Mesothelial cell of epicardium (in vitro differentiated cells): ENCODE results near the gene LIMCH1. TPM values are rescaled to one million over a fixed set of nuclear protein-coding genes. Genes with fewer than 3 reads are reported as not detected.
"Not testable (repeated sequence)": the region's sequence is repeated elsewhere in the genome, so short reads cannot be mapped to it uniquely, and the experiment has no call there.

Source experiments
- DNase-seq, 2 experiments: peaks; one replicate each; pipeline ENCODE4 v3.0.0; 2021; ENCODE audit warnings: low spot score in 2 of 2; ENCODE audit not compliant: unreplicated experiment in 2 of 2
- H3K27ac Mint-ChIP-seq: 2 replicates; pipeline ENCODE4 v1.8.0; 2021; ENCODE audit warnings: mixed read lengths
- H3K27me3 Mint-ChIP-seq: 2 replicates; pipeline ENCODE4 v1.8.0; 2021; ENCODE audit warnings: low read depth, mixed read lengths
- H3K36me3 Mint-ChIP-seq: 2 replicates; pipeline ENCODE4 v1.8.0; 2021; ENCODE audit warnings: mixed read lengths
- H3K4me1 Mint-ChIP-seq: 2 replicates; pipeline ENCODE4 v1.8.0; 2021; ENCODE audit warnings: mixed read lengths
- H3K4me3 Mint-ChIP-seq: 2 replicates; pipeline ENCODE4 v1.8.0; 2021; ENCODE audit warnings: mild to moderate bottlenecking, moderate library complexity, mixed read lengths
- H3K9me3 Mint-ChIP-seq: 2 replicates; pipeline ENCODE4 v1.8.0; 2021; ENCODE audit warnings: mixed read lengths
- CTCF ChIP-seq: fragments of 200-600 bp; sonication (generic); IDR thresholded peaks from one replicate; pipeline ENCODE4 v1.5.0; 2021; ENCODE audit warnings: antibody characterized with exemption; ENCODE audit not compliant: unreplicated experiment
- total RNA-seq: library from RNA; stranded (reverse); gene quantifications from 3 replicates; pipeline ENCODE4 v1.2.1, GENCODE V29; 2021

Gene LIMCH1
- total RNA-seq, 1 donor from 2014 or later = 66.8 TPM

GRCh38 chr4:41638203-41638602, 100.2 kb downstream of the LIMCH1 start:
- no peak for TF ChIP-seq CTCF
- no peak for DNase-seq
- Mint-ChIP-seq H3K27me3 (no peaks in the 10 kb centered on the region), H3K4me1 (peaks cover 24% of the 10 kb centered on the region), H3K27ac (peak overlapping the region; percentile 57), H3K36me3 (no peaks in the 10 kb centered on the region), H3K9me3 (no peaks in the 10 kb centered on the region), H3K4me3 (no peak overlapping the region)

GRCh38 chr4:41638866-41639265, 100.9 kb downstream of the LIMCH1 start:
- Mint-ChIP-seq H3K36me3 (no peaks in the 10 kb centered on the region), H3K9me3 (no peaks in the 10 kb centered on the region), H3K27me3 (no peaks in the 10 kb centered on the region), H3K27ac (no peak overlapping the region), H3K4me1 (peaks cover 26% of the 10 kb centered on the region), H3K4me3 (no peak overlapping the region)
- DNase-seq = no peak
- no peak for TF ChIP-seq CTCF

GRCh38 chr4:41639291-41639690, 101.3 kb downstream of the LIMCH1 start:
- no peak for TF ChIP-seq CTCF
- Mint-ChIP-seq H3K27ac (no peak overlapping the region), H3K4me1 (peaks cover 30% of the 10 kb centered on the region), H3K27me3 (no peaks in the 10 kb centered on the region), H3K4me3 (no peak overlapping the region), H3K36me3 (no peaks in the 10 kb centered on the region), H3K9me3 (no peaks in the 10 kb centered on the region)
- no peak for DNase-seq

- Mint-ChIP-seq H3K4me1 (peaks cover 37% of the 10 kb centered on the region), H3K27me3 (peaks cover 1% of the 10 kb centered on the region), H3K27ac (no peak overlapping the region), H3K4me3 (no peak overlapping the region), H3K36me3 (peaks cover 1% of the 10 kb centered on the region), H3K9me3 (no peaks in the 10 kb centered on the region)
- no peak for TF ChIP-seq CTCF
- no peak for DNase-seq
Observed at GRCh38 chr4:41640906-41641305, 102.9 kb downstream of the LIMCH1 start.

- not testable (repeated sequence) for H3K27ac Mint-ChIP-seq, H3K9me3 Mint-ChIP-seq, DNase-seq, H3K4me3 Mint-ChIP-seq, H3K27me3 Mint-ChIP-seq
- H3K36me3 Mint-ChIP-seq = peaks cover 14% of the 10 kb centered on the region
- H3K4me1 Mint-ChIP-seq = peaks cover 36% of the 10 kb centered on the region
Observed at GRCh38 chr4:41642746-41643145, 104.8 kb downstream of the LIMCH1 start.

- H3K9me3 Mint-ChIP-seq = no peaks in the 10 kb centered on the region
Observed at GRCh38 chr4:41643331-41643730, 105.4 kb downstream of the LIMCH1 start.

More at GRCh38 chr4:41643331-41643730, 105.4 kb downstream of the LIMCH1 start:
- no peak for DNase-seq
- TF ChIP-seq CTCF = no peak
- Mint-ChIP-seq H3K4me3 (no peak overlapping the region), H3K27me3 (peaks cover 1% of the 10 kb centered on the region), H3K27ac (no peak overlapping the region), H3K36me3 (peaks cover 19% of the 10 kb centered on the region), H3K4me1 (peaks cover 34% of the 10 kb centered on the region)
